ENCODE data around the gene THBS4. TPM values are rescaled to one million over a fixed set of nuclear protein-coding genes. Genes with fewer than 3 reads are reported as not detected.

The THBS4 gene
- total RNA-seq, 1 donor from 2014 or later: 2.2 TPM

GRCh38 chr5:80048084-80048780, 13.1 kb downstream of the THBS4 start:
- no peak for DNase-seq

DNA sequence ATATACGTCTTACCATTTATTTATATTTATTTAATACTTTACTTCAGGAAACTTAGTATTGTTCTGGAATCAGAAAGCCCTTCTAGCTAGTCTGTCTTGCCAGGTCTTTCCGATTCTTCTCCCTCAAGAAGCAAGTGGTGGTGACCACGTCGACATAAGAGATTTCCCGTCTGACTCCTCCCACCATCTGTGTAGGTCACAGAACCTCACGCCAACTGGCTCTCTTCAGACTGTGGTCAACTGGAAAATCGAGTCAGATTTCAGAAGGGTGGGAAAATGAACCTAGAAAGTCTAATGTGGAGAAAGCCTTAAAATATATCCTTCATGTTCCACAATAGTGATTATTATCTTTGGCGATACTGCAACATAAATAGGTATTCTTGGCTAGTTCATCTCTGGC, 17.3 kb downstream of the THBS4 start:
- DNase-seq: no peak

DNA sequence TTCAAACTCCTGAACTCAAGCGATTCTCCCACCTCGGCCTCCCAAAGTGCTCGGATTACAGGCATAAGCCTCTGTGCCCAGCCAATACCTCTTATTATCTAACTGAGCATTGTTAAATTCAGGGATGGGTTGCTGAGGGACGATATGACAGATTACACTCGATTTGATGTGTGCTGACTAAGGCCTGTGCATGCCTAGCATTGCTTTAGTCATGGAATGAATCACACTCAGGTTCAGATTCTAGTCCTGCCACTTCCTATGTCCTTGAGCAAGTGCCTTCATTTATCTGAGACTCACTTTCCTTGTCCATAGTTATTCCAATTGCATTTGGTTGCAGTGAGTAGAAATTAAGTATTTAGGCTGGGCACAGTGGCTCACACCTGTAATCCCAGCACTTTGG, 19.5 kb downstream of the THBS4 start:
- DNase-seq: no peak

GRCh38 chr5:80055491-80056170, 20.5 kb downstream of the THBS4 start:
- DNase-seq: no peak

DNA sequence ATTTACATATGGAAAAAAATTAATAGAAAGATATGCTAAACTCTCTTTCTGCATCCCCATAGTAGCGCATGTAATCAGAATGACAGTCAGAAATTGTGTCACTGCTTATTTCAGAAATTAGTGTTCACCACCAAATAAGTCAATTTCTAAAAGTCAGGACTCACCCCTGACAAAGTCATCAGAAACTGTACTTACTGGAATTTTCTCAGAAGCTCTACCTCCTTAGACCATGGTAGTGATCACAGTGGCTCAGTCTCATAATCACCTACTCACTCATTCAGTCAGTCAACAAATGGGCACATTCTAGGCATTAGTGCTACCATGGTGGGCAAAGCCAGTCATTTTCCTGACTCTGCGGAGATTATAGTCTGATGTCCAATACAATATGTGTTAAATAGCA, 22.0 kb downstream of the THBS4 start:
- DNase-seq: no peak

- no peak for DNase-seq
These were observed 22.8 kb downstream of the THBS4 start for GRCh38 chr5:80057921-80058320.

GRCh38 chr5:80059354-80059980, 24.3 kb downstream of the THBS4 start:
- DNase-seq: no peak

GRCh38 chr5:80060966-80061365, 25.8 kb downstream of the THBS4 start:
- no peak for DNase-seq

GRCh38 chr5:80061547-80061946, 26.4 kb downstream of the THBS4 start:
- no peak for DNase-seq

DNA sequence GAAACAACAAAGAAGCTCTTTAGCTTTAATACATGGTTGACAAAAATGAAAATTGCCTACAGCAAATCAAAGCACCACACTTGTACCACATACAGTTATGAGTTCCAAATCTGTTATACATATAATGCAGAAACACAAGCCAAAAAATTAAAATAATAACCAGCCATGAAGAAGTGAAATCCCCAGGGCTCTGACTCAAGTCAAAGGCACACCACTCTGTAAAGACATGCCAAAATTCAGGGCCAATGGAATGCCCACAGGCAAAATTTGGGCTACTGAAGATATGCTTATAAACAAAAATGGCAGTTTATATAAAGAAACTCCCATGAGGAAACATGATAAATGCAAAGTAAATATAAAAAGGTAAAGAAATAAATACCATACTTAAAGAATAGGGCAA, 29.0 kb downstream of the THBS4 start:
- no peak for DNase-seq

DNA sequence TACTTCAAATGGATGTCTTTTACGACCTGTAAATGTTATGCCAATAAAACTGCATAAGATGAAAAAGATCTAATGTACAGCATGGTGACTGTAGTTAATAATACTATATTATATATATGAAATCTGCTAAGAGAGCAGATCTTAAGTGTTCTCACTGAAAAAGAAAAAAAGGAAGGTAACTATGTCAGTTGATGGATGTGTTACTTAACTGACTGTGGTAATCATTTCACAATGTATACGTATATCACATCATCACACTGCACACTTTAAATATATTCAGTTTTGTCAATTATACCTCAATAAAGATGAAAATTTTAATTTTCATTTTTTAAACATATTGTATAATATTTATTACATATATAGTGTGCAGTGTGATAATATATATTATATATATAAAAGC, 31.9 kb downstream of the THBS4 start:
- no peak for DNase-seq

DNA sequence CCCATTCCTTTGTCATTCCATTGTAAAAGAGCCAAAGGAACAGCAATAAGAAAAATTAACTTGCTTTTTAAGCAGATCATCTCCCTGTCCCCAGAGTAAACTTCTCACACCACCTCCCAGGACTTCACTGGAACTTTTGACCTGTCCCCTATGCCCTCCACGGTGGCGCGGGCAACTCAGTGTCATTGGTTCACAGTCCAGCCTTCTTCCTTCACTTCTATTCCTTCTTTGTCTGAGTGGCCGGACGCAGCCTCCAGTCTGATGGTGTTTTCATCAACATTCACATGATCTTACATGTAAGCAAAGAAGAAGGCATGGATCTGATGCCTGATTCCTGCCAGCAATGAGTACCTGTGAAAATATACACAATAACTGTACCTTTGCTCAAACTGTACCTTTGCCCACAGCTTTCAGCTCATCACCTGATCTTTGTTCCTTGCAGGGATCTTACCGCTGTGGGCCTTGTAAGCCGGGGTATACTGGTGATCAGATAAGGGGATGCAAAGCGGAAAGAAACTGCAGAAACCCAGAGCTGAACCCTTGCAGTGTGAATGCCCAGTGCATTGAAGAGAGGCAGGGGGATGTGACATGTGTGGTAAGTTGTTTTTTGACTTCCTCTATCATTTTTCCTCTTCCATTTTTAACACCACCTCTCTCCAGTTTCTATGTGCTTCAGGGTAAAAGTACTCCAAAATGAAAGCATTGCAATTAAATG, 32.5 kb downstream of the THBS4 start:
- DNase-seq: no peak

- DNase-seq: no peak
These were observed 33.1 kb downstream of the THBS4 start for GRCh38 chr5:80068246-80068636.

DNA sequence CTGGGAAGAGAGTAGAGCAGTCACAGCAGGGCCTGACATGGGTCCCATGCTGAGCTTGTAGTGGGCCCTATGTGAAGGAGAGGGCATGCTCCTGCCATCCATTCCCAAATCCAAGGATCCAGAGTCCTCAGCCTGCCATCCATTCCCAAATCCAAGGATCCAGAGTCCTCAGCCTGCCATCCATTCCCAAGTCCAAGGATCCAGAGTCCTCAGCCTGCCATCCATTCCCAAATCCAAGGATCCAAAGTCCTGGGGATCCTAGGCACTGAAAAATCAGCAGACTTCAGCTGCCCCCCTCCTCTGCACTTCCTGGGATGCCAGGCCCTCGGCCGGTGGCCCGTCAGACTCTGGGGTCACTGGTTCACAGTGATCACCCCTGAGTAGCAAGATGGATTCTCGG, 33.6 kb downstream of the THBS4 start:
- no peak for DNase-seq

- no peak for DNase-seq
These were observed 34.2 kb downstream of the THBS4 start for GRCh38 chr5:80069251-80069800.

GRCh38 chr5:80069918-80070318, 34.8 kb downstream of the THBS4 start:
- peak; percentile 17 for DNase-seq

DNA sequence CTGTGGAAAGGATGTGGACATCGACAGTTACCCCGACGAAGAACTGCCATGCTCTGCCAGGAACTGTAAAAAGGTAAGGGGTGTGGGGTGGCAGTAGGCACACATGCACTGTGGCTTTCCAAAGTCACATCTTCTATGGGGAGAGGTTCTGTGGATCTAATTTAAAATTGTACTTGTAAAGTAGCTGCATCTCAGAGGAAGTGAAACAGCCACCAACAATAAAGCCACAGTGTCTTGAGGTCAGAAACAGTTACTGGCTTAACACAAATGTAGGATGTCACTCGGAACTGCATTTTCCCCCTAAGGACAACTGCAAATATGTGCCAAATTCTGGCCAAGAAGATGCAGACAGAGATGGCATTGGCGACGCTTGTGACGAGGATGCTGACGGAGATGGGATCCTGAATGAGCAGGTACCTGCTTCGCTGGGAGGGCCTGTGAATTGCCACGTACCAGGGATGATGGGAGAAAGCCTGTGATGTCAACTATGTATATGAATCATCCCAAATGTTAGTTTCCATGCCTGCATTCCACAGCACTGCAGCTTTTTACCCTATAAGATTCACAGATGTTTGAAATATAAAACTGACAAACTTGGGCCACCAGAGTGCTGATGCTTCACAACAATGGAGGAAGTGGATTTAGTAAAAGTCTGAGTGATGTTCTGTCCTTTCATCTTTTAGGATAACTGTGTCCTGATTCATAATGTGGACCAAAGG, 35.3 kb downstream of the THBS4 start:
- DNase-seq: no peak

- no peak for DNase-seq
These were observed 36.4 kb downstream of the THBS4 start for GRCh38 chr5:80071510-80072021.

DNA sequence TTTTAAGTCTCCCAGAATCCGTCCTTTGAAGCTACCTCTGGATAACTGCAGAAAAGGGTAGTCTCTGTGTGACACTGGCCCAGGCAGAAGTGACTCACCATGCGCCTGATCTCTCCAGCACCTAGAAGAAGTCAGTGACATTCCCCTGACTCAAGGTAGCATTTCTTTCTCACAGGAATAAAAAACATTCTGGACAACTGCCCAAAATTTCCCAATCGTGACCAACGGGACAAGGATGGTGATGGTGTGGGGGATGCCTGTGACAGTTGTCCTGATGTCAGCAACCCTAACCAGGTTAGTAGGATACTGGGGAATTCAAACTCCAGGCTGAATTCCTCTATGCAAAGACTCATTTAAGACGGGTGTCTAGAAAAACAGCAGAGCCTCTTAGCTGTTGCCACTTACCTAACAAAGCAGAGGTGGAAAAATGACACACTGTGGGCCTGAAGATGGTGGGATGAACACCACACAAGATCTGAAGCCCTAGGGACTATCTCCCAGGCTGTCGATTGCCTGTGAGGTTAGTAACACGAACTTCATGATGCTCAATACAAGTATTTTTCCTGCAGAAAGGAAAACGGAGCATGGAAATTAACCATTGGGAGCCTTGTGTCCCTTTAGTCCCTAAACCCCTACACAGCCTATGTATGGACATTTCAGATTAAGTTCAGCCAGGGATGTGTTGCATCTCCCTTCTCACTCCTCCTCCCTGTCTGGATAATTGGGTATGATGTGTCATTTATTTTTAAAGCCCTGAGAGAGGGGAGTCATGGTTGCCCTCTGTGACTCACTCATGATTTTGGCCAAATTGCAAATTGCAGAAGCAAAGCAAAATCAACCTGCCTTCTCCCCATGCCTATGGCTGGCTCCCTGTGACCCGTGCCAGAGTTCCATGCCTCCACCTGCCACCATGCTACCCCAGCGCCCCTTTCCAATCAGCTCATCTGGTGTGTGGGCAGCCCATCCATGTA, 37.2 kb downstream of the THBS4 start:
- no peak for DNase-seq
